Measurements from ENCODE around the gene CALHM5.

Gene CALHM5

DNA sequence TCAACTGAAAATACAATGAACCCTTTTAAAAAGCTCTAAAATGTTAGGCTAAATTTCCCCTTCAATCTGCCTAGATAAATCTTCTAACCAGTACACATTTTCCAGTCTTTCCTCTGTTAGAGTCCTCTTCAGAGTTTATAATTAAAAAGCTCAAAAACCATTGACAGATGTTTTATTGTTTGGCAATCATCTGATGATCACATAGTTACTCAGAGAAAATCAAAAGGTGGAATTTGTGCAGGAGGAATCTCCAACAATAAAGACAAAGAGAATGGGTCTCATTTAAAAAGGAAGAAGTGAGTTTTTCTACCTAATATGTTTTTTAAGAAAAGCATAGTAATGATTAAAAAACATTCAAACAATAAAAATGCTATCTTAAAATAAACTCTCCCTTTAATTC, 31.0 kb downstream of the CALHM5 start:
- no peak for DNase-seq (ENCODE audit: low read depth in 1 of 2, low spot score in 1 of 2)
- in situ Hi-C loops (cut with HindIII; ENCODE audit: low pct_unique_long_range_greater_than_20kb, low sequenced_read_pairs): no loop called here
- no peak for TF ChIP-seq JUND (IDR thresholded peaks at IDR 0.05; ENCODE audit: low read depth)

DNA sequence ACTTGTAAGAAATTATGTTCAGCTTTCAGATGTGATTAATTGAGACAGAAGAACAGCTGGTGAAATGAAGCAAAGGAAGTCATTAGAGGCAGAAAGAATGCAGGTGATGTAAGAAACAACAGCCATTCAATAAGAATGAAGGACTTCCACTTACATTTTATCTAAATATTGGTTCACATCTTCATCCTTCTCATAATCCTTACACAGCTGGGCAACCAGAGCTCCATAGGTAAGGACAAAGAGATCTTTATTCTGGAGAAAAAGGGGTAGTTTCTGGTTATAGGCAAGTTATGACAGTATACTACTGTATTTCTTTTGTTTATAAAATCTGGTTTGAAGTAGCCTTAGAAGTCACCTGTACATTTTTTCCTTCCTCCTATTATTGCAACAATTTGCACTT, 31.7 kb downstream of the CALHM5 start:
- DNase-seq (ENCODE audit: low read depth in 1 of 2, low spot score in 1 of 2): no peak
- in situ Hi-C loops (cut with HindIII; ENCODE audit: low pct_unique_long_range_greater_than_20kb, low sequenced_read_pairs): no loop called here
- TF ChIP-seq JUND (IDR thresholded peaks at IDR 0.05; ENCODE audit: low read depth): no peak

DNA sequence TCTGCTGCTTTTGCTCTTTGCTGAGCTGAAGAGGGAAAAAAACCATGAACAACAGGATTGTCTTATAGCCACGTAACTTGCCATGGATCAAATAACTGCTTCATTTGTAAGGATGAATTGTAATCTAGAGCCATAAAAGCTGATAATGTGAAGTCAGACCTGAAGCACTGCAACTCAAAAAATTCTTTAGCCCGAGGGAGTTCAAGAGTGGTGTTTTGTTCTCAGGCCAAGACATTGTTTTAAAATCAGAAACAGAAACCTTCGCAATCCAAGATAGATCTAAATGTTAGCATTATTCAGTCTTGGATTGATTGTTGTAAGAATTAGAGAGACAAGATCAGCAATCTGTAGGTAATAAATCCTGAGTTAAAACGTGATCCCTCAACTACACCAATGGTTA, 34.2 kb downstream of the CALHM5 start, which contains the start of gene TRAPPC3L:
Gene TRAPPC3L (minus strand): TSS at position 34 of the 400 bp plus-strand sequence. CDS start 170 bp downstream, outside the sequence.
- no peak for TF ChIP-seq JUND (IDR thresholded peaks at IDR 0.05; ENCODE audit: low read depth)
- in situ Hi-C loops (cut with HindIII; ENCODE audit: low pct_unique_long_range_greater_than_20kb, low sequenced_read_pairs): no loop called here
- DNase-seq (ENCODE audit: low read depth in 1 of 2, low spot score in 1 of 2): no peak

GRCh38 chr6:116547358-116547757, 35.9 kb downstream of the CALHM5 start:
- no peak for TF ChIP-seq JUND (IDR thresholded peaks at IDR 0.05; ENCODE audit: low read depth)
- DNase-seq (ENCODE audit: low read depth in 1 of 2, low spot score in 1 of 2): no peak
- in situ Hi-C loops (cut with HindIII; ENCODE audit: low pct_unique_long_range_greater_than_20kb, low sequenced_read_pairs): no loop called here

DNA sequence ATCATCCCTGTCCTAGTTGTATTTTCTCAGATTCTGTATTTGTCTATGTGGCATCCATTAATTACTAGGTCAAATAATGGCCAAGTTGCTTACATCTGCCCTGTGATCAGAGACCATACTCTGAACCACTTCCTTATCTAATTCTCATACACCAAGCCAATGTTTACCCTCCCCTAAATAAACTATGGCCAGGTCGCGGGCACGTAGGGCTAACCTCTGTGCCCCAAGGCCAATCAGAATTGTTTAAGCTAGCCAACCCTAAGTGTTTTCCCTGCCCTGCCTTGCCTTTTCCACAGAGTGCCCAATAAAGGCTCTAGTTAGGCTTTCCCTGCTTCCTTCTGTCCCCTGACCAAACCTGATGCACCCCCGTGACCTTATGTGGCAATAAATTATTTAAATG, 39.4 kb downstream of the CALHM5 start:
- no peak for TF ChIP-seq JUND (IDR thresholded peaks at IDR 0.05; ENCODE audit: low read depth)
- in situ Hi-C loops (cut with HindIII; ENCODE audit: low pct_unique_long_range_greater_than_20kb, low sequenced_read_pairs): no loop called here
- DNase-seq (ENCODE audit: low read depth in 1 of 2, low spot score in 1 of 2): no peak

- no peak for DNase-seq (ENCODE audit: low read depth in 1 of 2, low spot score in 1 of 2)
- in situ Hi-C loops (cut with HindIII; ENCODE audit: low pct_unique_long_range_greater_than_20kb, low sequenced_read_pairs): no loop called here
- no peak for TF ChIP-seq JUND (IDR thresholded peaks at IDR 0.05; ENCODE audit: low read depth)
Observed at GRCh38 chr6:116553451-116553850, 42.0 kb downstream of the CALHM5 start, which contains the start of gene CALHM4. TSS of gene CALHM4 (plus strand) at chr6:116553751. CDS start at chr6:116553794, 43 bp downstream.

GRCh38 chr6:116556065-116556464, 44.6 kb downstream of the CALHM5 start:
- in situ Hi-C loops (cut with HindIII; ENCODE audit: low pct_unique_long_range_greater_than_20kb, low sequenced_read_pairs): no loop called here
- DNase-seq (ENCODE audit: low read depth in 1 of 2, low spot score in 1 of 2): no peak

GRCh38 chr6:116556814-116557415, 45.5 kb downstream of the CALHM5 start:
- in situ Hi-C loops (cut with HindIII; ENCODE audit: low pct_unique_long_range_greater_than_20kb, low sequenced_read_pairs): no loop called here
- TF ChIP-seq JUND (IDR thresholded peaks at IDR 0.05; ENCODE audit: low read depth): no peak
- no peak for DNase-seq (ENCODE audit: low read depth in 1 of 2, low spot score in 1 of 2)

More at GRCh38 chr6:116556065-116556464, 44.6 kb downstream of the CALHM5 start:
- TF ChIP-seq JUND (IDR thresholded peaks at IDR 0.05; ENCODE audit: low read depth): no peak

GRCh38 chr6:116557893-116558292, 46.5 kb downstream of the CALHM5 start:
- in situ Hi-C loops (cut with HindIII; ENCODE audit: low pct_unique_long_range_greater_than_20kb, low sequenced_read_pairs): no loop called here
- DNase-seq (ENCODE audit: low read depth in 1 of 2, low spot score in 1 of 2): peak in 1 of 2 experiments; percentile 61
- no peak for TF ChIP-seq JUND (IDR thresholded peaks at IDR 0.05; ENCODE audit: low read depth)

DNA sequence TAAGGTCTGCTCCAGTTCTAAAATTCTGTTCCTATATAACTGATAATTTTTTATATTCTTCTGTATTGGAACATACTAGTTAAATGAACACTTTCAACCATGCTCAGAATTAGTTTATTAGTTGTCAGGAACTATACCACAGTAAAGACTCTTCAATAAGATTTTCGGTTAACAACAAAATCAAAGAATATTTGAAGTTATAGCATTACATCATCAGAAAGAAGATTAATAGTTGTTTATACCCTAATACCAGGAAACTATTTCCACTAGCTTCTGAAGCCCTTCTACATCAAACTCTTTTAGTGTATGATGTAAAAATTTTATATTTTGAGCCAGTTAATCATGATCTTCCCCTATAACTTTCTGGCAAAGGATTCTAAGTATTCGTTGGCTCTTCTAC, 48.7 kb downstream of the CALHM5 start:
- DNase-seq (ENCODE audit: low read depth in 1 of 2, low spot score in 1 of 2): no peak
- in situ Hi-C loops (cut with HindIII; ENCODE audit: low pct_unique_long_range_greater_than_20kb, low sequenced_read_pairs): no loop called here
- TF ChIP-seq JUND (IDR thresholded peaks at IDR 0.05; ENCODE audit: low read depth): no peak

DNA sequence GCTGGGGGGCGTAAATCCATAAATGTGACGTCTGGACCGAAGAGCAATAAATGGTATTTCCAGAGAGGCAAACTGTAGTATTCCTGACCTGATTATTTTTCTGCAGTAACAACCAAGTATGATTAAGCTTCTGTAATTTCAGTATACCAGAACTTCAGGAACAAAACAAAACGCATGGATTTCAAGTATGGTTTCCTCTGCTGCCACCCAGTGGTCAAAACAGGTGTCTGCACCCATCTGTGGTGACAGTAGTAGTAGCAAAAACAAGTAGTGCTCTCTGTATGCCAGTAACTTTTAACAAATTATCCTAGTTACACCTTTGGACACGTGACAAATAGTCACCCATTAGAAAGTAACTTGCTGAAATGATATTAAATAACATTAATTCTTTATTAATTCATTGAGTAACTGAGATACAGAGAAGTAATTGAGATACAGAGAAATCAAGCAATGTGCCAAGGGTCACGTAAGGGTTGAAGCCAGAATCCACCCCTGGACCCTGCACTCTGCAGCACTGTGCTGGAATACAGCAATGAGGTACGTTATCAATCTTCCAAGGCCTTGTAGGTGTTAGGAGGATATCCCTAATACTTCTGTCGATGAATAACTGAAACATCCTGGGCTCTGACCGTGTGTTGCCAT, 50.1 kb downstream of the CALHM5 start:
- in situ Hi-C loops (cut with HindIII; ENCODE audit: low pct_unique_long_range_greater_than_20kb, low sequenced_read_pairs): no loop called here
- peak; percentile 21 to 66 for DNase-seq (ENCODE audit: low read depth in 1 of 2, low spot score in 1 of 2)
- TF ChIP-seq JUND (IDR thresholded peaks at IDR 0.05; ENCODE audit: low read depth): no peak

DNA sequence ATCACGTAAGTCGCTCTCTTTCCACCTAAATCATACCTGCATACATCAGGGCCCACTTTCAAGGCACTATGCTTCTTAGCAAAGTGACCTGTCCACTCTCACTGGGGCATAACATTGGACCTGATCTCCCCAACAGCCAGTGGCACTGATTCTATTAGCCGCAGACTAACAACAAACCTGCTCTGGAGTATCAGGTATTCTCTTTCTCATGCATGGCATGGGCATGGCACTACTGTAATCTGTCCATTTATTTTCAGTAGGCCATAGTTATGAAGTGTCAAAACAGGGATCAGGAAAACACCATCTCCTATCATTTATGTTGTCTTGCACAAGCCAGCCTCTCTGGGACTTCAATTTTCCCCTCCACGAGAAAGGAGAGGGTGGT, 50.6 kb downstream of the CALHM5 start:
- no peak for TF ChIP-seq JUND (IDR thresholded peaks at IDR 0.05; ENCODE audit: low read depth)
- in situ Hi-C loops (cut with HindIII; ENCODE audit: low pct_unique_long_range_greater_than_20kb, low sequenced_read_pairs): no loop called here
- DNase-seq (ENCODE audit: low read depth in 1 of 2, low spot score in 1 of 2): no peak

- no peak for TF ChIP-seq JUND (IDR thresholded peaks at IDR 0.05; ENCODE audit: low read depth)
- DNase-seq (ENCODE audit: low read depth in 1 of 2, low spot score in 1 of 2): no peak
- in situ Hi-C loops (cut with HindIII; ENCODE audit: low pct_unique_long_range_greater_than_20kb, low sequenced_read_pairs): no loop called here
Observed at GRCh38 chr6:116562614-116563013, 51.2 kb downstream of the CALHM5 start.
